Measurements from ENCODE around the gene RBMS1. TPM values are rescaled to one million over a fixed set of nuclear protein-coding genes. Genes with fewer than 3 reads are reported as not detected.

The RBMS1 gene
- total and polyA plus RNA-seq, 12 donors, result 22.6 to 77.7 (median 59.0) TPM

- Histone ChIP-seq H3K9me3 (peaks cover 0 to 15% (median 3%) of the 10 kb centered on the region in 11 donors), H3K27ac (peak overlapping the region in 3 of 10 donors; percentile 25 to 74 (median 59)), H3K36me3 (peaks cover 0 to 12% (median 0%) of the 10 kb centered on the region in 9 donors), H3K4me1 (peaks cover 10 to 82% (median 69%) of the 10 kb centered on the region in 9 donors), H3K4me3 (no peak overlapping the region), H3K27me3 (no peaks in the 10 kb centered on the region)
- no peak for TF ChIP-seq CTCF (IDR thresholded peaks at IDR 0.05)
- ATAC-seq, result no peak
- no peak for DNase-seq
- intact Hi-C loops (cut with DNase I), result loop anchor here in 5 of 10 donors (5.0 to 10.0 kb wide), 4 partner anchors 55 to 545 kb away; partner anchors contain the start of gene RBMS1 (in 1 of the 5)
Measured at GRCh38 chr2:160430001-160430344, 63.6 kb downstream of the RBMS1 start.

- peak; percentile 45 to 74 (median 64) for TF ChIP-seq CTCF (IDR thresholded peaks at IDR 0.05)
- H3K9me3 ChIP-seq, result peaks cover 0 to 15% (median 3%) of the 10 kb centered on the region in 11 donors
- peak overlapping the region in 8 of 10 donors; percentile 59 to 79 (median 68) for H3K27ac ChIP-seq
- WGBS, 2 donors, result 14 to 19% methylated on average over 1 of the region's 1 CpG
- no peaks in the 10 kb centered on the region for H3K27me3 ChIP-seq
- ATAC-seq, result peak in 2 of 8 donors; percentile 35 to 53
- H3K4me3 ChIP-seq, result no peak overlapping the region
- peaks cover 10 to 82% (median 69%) of the 10 kb centered on the region in 9 donors for H3K4me1 ChIP-seq
- H3K36me3 ChIP-seq, result peaks cover 0 to 12% (median 0%) of the 10 kb centered on the region in 9 donors
- no peak for DNase-seq
- intact Hi-C loops (cut with DNase I), result loop anchor here in 4 of 10 donors (5.0 to 10.0 kb wide), 8 partner anchors 63 to 538 kb away; partner anchors contain the start of gene RBMS1 (in 3 of the 4)
Measured at GRCh38 chr2:160429248-160430000, 64.2 kb downstream of the RBMS1 start.

- intact Hi-C loops (cut with DNase I), result loop anchor here in 4 of 10 donors (5.0 to 10.0 kb wide), 8 partner anchors 64 to 539 kb away; partner anchors contain the start of gene RBMS1 (in 3 of the 4)
- Histone ChIP-seq H3K27me3 (no peaks in the 10 kb centered on the region), H3K4me3 (peak overlapping the region in 5 of 10 donors; percentile 8 to 26 (median 18)), H3K4me1 (peaks cover 6 to 79% (median 63%) of the 10 kb centered on the region in 9 donors), H3K36me3 (peaks cover 0 to 12% (median 0%) of the 10 kb centered on the region in 9 donors), H3K9me3 (peaks cover 0 to 15% (median 3%) of the 10 kb centered on the region in 11 donors), H3K27ac (peak overlapping the region in 9 of 10 donors; percentile 14 to 79 (median 66))
- 63 to 78% methylated on average over 4 of the region's 4 CpGs for WGBS, 2 donors
- ATAC-seq, result no peak
- TF ChIP-seq CTCF (IDR thresholded peaks at IDR 0.05), result no peak
- no peak for DNase-seq
Measured at GRCh38 chr2:160428405-160428763, 65.2 kb downstream of the RBMS1 start.

- peak in 1 of 2 donors; percentile 42 for DNase-seq
- WGBS, 2 donors, result 27 to 39% methylated on average over 7 of the region's 7 CpGs
- intact Hi-C loops (cut with DNase I), result loop anchor here in 4 of 10 donors (5.0 to 10.0 kb wide), 8 partner anchors 64 to 539 kb away; partner anchors contain the start of gene RBMS1 (in 3 of the 4)
- Histone ChIP-seq H3K4me1 (peaks cover 6 to 79% (median 61%) of the 10 kb centered on the region in 9 donors), H3K27ac (peak overlapping the region; percentile 11 to 79 (median 65)), H3K36me3 (peaks cover 0 to 12% (median 0%) of the 10 kb centered on the region in 9 donors), H3K27me3 (no peaks in the 10 kb centered on the region), H3K4me3 (peak overlapping the region in 6 of 10 donors; percentile 8 to 26 (median 15)), H3K9me3 (peaks cover 0 to 15% (median 3%) of the 10 kb centered on the region in 11 donors)
- no peak for TF ChIP-seq CTCF (IDR thresholded peaks at IDR 0.05)
- peak in 7 of 8 donors; percentile 56 to 83 (median 70) for ATAC-seq
Measured at GRCh38 chr2:160427629-160428404, 65.8 kb downstream of the RBMS1 start.
